Esophagus muscularis mucosa (tissue), 3 donors: ENCODE data around the gene ADAM19.

Experiments
- POLR2A ChIP-seq: fragments of 450-650 bp; IDR thresholded peaks from one replicate; pipeline ENCODE4 v1.6.1; 2017; ENCODE audit warnings: antibody characterized with exemption, moderate library complexity, mild to moderate bottlenecking, low read depth
- POLR2AphosphoS5 ChIP-seq, 2 donors: sonication (generic); formaldehyde crosslinking; IDR thresholded peaks; one replicate each; pipeline ENCODE4 v1.6.1; 2017; ENCODE audit warnings: antibody characterized with exemption in 2 of 2
- TF ChIP-seq, protein P1 (sequence below), 3 experiments: fragments of 200-600 bp in 2 of 3; fragments of 450-650 bp in 1 of 3; sonication (generic) in 2 of 3; IDR thresholded peaks; one replicate each; pipeline ENCODE4 v1.5.1; 2017 to 2019; ENCODE audit warnings: antibody characterized with exemption in 3 of 3, mild to moderate bottlenecking in 2 of 3, moderate library complexity in 1 of 3

DNA sequence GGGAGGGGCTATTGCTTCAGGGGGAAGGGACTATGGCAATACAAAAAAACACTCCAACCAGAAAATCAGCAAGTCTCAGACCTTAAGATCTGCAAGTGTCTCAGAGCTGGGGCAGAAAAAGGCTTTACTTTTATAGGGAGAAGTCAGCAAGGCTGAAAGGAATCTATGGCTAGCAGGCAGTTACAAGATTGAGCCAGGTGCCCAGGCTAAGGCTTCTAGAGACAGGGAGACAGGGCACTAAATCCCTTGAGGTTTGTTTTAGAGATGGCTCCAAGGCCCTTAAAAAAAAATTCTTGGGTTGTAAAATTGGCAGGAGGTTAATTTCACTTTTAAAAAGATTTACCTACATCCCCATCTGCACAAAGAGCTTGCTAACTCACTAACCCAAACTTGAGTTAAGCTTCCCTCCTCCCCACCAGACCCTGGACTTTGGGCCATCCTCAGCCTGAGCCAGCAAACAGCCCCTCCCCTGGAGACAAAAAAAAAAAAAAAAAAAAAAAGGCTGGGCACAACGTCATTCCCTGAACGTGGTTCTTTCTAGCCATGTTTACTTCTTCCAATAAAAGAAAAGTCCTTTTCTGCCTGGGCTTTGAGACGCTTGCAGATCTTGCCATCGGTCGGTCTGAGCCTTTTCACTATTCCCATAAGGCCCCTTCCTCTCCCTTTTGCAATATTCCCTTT, 97.6 kb downstream of the ADAM19 start:
- TF ChIP-seq, protein P1, sequence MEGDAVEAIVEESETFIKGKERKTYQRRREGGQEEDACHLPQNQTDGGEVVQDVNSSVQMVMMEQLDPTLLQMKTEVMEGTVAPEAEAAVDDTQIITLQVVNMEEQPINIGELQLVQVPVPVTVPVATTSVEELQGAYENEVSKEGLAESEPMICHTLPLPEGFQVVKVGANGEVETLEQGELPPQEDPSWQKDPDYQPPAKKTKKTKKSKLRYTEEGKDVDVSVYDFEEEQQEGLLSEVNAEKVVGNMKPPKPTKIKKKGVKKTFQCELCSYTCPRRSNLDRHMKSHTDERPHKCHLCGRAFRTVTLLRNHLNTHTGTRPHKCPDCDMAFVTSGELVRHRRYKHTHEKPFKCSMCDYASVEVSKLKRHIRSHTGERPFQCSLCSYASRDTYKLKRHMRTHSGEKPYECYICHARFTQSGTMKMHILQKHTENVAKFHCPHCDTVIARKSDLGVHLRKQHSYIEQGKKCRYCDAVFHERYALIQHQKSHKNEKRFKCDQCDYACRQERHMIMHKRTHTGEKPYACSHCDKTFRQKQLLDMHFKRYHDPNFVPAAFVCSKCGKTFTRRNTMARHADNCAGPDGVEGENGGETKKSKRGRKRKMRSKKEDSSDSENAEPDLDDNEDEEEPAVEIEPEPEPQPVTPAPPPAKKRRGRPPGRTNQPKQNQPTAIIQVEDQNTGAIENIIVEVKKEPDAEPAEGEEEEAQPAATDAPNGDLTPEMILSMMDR (IDR thresholded peaks at IDR 0.05) = no peak
- TF ChIP-seq POLR2A = no peak
- peak in 1 of 2 donors; percentile 12 for TF ChIP-seq POLR2AphosphoS5 (IDR thresholded peaks at IDR 0.05)
